NCI-H1694 treated with DMSO at 0.1 percent for 48 hours (cell line): ENCODE results near the gene CLPX.
"Not testable (repeated sequence)": the region's sequence is repeated elsewhere in the genome, so short reads cannot be mapped to it uniquely, and the experiment has no call there.

ENCODE experiments used
- DNase-seq: peaks from one replicate; lab custom pipeline; 2025; lab: John Stamatoyannopoulos, UW

CLPX gene

DNA sequence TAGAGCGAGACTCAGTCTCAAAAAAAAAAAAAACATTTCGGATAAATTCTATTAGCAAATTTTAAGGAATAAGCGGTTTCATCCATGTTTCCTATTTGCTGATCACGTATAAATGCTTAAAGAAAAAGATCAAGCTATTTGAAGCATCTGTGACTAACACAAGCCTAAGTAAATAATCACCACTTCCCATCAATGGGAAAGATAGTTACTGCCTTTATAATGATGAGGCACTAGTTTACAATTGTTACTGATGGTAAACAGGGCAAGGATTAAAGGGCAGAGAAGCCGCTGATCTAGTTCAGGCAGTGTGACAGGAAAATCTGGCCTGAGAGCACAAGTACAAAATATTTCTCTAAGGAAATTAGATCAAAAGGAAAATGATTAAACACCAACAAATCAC, 13.7 kb downstream of the CLPX start:
- DNase-seq: no peak

DNA sequence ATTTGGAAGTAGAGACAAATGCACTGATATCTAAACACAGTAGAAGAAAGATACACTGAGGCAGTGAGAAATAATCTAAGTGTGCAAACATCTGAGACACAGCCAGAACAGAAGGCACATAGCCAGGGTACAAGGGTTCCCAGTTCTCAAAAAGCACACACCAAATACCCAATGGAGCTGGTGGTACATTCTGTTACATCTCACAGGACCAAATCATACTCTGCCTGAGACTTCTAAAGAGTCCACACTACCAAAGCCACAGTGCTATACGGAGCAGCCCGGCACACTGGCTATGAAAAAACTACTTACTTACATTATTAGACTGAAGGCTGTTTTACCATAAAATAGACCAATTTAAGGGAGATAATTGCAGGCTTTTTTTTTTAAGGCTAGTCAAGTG, 19.3 kb downstream of the CLPX start:
- DNase-seq: no peak

DNA sequence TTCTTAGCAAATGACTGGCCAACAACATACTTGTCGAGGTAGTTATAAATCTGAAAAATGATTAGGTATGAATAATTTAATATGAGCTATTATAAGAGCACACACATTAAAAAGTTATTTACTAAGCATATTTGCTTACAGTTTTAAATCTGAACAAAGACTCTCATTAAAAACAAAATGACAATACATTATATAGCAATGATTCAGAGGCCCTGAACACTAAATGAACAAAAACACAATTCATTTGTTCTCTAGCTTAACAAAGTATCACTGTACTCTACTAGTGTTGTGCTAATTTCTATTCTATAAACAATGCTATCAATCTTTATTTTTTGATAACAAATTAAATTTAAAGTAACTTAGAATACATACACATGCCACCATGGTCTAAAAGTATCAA, 21.0 kb downstream of the CLPX start:
- DNase-seq: no peak

DNA sequence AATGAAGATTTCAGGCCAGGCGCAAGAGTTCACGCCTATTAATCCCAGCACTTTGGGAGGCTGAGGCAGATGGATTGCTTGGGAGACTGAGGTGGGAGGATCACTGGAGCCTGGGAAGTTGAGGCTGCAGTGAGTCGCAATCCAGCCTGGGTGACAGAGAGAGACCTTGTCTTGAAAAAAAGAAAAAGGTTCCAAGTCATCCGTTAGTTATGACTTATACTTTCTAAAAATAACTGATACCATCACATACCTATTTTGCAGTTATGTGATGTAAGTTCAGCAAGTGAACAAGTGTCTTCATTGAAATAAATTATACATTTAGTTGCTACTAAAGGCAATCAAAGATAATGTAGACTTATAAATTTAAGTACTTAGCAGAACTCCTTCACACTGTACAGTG, 22.1 kb downstream of the CLPX start:
- no peak for DNase-seq

DNA sequence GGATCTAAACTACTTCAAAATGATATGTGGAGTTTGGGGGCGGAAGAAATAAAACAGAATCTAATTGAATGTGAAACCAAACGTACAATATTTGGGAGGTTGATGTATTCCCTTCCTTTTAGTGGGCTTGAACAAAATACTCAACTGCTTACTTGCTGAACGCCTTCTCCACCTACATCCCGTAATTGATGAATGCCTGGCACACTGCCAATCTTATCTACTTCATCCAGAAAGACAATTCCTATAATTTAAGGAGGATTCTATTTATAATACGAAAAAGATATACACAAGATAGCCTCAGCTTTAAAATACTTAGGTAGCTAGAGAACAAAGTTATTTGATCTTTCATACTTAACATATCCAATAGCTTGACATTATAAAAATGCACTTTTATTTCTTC, 28.4 kb downstream of the CLPX start:
- no peak for DNase-seq

DNA sequence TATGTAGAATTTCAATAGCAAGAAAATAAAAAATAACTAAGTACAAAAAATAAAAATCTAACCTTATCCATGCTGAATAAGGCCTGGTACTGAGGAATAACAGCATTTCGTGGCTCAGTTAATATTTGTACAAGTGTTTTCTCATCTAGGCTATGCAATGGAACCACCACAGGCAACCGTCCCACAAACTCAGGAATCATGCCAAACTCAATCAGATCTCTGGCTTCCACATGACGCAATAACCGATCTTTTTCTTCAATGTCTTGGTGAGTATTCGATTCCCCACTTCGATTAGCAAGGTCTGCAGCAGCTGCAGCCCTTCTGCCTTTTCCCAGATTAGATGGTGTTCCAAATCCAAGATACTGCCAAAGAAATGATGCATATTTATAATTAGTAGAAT, 30.4 kb downstream of the CLPX start:
- no peak for DNase-seq

DNA sequence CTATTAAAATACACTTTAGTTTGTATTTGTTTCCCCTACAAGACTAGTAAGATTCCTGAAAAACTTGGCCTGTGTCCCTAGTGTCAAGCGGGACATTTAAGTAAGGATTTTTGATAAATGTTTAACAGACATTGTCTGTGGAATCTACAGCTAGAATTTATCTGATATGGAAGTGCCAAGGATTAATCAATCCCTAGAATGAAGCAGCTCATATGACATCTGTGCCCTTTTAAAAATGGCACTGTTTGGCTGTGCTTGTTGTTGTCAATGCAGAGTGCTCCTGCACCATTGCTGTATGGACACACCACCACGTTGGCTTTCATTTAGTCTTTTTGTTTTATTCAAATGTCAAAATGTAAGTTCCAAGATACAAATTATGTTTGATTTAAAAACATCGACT, 37.2 kb downstream of the CLPX start:
- no peak for DNase-seq

DNA sequence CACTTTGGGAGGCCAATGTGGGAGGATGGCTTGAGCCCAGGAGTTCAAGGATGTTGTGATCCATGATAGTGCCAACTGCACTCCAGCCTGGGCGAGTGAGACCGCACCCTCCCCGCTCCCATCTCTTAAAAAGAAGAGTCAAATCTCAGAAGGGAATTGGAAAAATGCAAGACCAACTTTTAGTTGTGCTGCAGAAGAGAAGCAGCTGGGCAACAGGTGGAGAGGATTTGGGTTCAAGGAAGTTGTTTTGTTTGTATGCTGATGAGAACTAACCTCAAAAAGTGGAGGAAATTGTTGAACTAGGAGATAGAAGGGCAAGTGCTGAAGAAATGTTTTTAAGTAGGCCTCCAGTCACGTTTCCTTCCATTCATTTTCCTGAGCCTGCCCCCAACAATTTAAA, 38.7 kb downstream of the CLPX start:
- DNase-seq: no peak

DNA sequence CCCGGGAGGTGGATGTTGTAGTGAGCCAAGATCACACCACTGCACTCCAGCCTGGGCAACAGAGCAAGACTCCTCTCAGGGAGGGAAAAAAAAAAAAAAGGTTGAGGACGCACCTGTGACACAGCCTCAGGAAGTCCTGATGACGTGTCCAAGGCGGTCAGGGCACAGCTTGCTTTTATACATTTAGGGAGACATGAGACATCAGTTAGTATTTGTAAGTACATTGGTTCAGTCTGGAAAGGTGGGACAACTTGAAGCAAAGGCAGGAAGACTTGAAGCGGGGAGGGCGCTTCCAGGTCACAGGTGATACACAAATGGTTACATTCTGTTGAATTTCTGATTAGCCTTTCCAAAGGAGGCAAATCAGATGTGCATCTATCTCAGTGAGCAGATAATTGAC, 46.5 kb downstream of the CLPX start:
- DNase-seq: not testable (repeated sequence)

DNA sequence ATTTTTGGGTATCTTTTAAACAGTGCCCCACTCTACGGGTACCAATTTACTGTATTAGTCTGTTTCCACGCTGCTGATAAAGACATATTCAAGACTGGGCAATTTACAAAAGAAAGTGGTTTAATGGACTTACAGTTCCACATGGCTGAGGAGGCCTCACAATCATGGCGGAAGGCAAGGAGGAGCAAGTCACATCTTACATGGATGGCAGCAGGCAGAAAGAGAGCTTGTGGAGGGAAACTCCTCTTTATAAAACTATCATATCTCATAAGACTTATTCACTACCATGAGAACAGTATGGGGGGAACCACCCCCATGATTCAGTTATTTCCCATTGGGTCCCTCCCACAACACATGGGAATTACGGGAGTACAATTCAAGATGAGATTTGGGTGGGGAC, 47.2 kb downstream of the CLPX start:
- DNase-seq: not testable (repeated sequence)

DNA sequence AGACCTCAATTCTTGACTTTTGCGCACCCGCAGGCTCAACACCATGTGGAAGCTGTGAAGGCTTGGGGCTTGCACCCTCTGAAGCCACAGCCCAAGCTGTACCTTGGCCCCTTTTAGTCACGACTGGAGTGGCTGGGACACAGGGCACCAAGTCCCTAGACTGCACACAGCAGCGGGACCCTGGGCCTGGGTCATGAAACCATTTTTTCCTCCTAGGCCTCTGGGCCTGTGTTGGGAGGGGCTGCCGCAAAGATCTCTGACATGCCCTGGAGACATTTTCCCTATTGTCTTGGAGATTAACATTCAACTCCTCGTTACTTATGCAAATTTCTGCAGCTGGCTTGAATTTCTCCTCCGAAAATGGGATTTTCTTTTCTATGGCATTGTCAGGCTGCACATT, 48.1 kb downstream of the CLPX start:
- DNase-seq: not testable (repeated sequence)

DNA sequence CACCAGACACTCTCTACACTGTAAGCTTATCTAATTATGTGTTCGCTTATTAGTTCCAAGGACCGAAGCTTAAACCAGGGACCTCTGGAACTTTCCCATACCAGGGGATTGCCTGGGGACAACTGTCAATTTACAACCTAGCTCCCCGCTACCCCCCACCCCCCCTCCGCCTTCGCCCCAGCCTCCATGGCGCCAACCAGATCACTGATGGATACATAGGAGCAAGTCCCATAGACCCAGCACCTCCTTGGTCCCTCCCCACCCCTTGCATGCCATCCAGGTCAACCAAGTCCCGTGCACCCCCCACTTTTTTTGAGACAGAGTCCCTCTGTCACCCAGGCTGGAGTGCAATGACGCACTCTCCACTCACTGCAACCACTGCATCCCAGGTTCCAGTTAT, 50.6 kb downstream of the CLPX start:
- DNase-seq: no peak

DNA sequence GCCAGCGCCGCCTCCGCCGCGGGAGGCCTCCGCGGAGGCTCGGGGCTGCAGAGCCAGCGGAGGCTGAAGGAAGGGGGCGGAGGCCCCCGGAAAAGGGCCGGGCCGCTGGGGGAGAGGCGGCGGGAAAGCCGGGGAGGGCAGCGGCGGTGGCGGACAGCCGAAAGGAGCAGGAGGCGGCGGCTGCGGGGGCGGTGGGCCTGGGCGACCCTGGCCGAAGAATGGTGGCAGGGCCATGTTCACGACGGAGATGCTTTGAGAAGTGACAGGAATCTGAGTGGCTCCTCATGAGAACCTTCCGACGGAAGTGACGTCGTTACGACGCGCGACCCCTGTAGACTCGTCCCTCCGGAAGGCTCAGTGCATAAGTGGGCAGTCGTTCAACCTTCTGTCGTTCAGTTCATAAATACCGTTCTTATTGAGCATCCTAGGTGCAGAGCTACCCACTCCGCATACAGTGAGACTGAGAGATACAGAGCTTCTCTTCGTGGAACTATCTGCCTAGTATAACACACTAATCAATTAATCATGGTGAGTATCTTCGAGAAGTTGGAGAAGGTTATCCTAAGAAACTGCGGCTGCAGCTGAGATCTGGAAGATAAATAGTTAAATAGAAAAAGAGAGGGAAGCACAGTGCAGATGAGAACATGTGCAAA, 51.5 kb downstream of the CLPX start, which contains the start of gene PDCD7:
PDCD7 (minus strand) TSS at position 261 of the 653 bp plus-strand sequence; CDS start at position 234, 27 bp downstream.
- peak; percentile 90 for DNase-seq

DNA sequence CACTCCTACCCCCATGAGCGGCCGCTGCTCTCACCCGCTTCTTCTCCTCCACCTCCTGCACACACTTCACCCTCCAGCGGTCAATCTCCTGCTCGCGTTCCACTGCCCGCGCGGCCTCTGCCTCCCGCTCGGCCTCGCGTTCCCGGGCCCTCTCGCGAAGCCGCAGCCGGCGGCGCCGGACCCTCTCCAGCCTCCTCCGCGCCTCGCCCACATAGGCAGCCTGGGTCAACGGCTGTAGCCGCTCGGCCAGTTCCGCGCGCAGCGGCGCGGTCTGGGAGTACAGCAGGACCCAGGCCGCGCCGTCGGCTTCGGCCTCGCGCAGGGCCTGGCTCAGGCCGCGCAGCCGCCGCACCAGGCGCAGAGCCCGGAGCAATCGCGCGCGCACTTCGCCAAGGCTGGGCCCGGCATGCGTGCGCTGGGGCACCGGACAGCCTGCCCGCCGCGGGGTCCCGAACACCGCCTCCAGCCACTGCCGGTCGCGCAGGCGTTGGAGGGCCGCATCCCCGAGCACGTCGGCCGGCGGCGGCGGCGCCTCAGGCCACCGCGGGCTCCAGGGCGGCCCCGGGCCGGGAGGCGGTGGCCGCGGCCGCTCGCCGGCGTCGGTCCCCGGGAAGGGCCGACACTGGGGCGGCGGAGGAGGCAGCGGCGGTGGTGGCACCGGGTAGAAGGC, 52.1 kb downstream of the CLPX start:
- DNase-seq: no peak

DNA sequence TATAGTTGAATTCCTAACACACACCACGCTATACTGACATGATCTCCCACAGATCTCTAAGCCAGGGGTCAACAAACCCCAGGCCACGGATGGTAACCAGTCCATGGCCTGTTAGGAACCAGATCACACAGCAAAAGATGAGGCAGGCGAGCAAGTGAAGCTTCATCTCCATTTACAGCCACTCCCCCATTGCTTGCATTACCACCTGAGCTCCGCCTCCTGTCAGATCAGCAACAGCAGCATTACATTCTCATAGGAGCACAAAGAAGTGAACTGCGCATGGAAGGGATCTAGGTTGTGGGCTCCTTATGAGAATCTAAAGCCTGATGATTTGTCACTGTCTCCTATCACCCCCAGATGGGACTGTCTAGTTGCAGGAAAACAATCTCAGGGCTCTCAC, 54.2 kb downstream of the CLPX start:
- DNase-seq: no peak

DNA sequence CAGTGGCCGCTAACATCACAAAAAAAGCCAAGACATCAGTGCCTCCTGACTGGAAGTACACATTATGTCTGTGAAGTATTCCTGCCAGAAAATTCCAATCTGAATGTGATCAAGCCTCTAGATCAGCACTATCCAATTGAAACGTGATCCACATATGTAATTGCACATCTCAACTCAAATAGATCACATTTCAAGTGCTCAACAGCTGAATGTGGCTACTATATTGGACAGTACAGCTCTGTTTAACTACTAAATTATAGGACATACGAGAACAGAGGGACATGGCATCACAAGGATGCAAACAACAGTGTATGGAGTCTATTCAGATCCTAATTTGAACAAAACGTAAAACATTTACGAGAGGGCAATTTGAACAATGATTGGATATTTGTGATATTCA, 69.6 kb downstream of the CLPX start:
- DNase-seq: no peak

DNA sequence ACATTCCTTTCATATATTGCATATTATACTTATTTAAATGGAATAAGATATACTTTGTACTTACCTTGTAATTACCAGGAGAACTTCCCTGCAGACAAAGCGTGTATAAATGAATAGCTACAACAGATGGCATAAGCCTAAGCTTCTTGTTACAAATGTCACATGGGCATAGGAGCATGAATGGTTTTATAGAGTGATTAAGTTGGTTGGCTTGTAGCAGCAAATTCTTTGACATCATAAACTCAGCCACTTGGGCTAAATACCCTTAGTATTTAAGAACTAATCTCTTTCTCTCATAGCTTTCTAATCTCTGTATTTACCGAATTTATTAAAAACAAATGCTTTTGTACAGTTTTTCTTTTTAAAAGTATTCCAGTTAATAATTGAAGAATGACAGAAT, 70.1 kb downstream of the CLPX start, which contains the start of gene UBAP1L:
UBAP1L (minus strand) TSS at position 115 of the 400 bp plus-strand sequence. CDS start 8,985 bp downstream, outside the sequence.
- DNase-seq: peak; percentile 71

DNA sequence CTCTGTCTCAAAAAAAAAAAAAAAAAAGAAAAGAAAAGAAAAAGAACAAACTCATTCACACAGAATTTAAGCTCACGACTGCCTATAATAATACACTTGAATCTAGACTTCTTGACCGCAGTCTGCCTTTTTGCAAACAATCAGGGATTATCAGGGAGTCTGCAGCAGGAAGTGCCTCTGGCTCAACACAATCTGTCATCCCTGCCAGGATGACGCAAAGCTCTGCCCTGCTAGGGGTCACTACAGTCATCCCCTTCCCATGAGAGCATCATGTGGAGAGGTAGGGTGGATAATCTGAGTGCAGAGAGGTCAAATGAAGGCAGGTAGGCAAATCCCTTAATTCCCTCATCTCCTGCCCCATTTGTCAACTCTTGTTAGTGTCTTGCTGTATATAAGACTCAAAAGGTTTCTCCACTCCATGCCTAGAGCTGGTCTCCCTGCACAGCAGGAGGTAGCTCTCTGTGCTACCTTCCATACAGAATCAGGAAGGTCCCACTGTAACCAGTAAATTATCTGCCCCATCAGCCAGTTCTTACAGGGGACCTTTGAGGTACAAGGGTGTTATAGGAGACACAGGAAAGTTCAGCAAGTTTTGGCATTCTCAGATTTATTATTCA, 74.4 kb downstream of the CLPX start:
- no peak for DNase-seq

DNA sequence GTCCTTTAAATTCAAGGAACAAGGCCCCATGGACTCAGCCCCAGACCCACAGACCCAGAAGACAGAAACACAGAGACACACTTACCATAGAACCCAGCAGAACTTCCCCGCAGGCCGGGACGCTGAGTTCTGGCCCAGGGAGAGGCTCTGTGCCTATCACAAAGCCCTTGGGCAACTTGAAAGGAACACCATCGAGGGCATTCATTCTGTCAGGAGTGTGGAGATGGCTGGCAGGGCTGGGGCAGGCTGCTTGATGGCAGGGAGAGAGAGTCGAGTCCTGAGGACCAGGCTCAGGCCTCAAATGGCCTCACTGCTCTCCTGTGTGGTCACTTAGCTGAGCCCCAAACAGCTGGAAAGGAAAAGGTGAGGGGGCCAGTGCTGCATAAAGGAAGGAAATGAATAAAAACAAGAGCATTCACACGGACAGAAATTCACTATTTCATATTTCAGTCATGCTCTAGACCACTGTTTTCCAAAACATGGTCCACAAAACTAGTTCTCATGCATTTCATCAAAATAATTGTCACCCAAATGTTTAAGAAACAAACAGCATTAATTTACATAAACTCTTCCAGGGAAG, 79.0 kb downstream of the CLPX start:
- DNase-seq: no peak

DNA sequence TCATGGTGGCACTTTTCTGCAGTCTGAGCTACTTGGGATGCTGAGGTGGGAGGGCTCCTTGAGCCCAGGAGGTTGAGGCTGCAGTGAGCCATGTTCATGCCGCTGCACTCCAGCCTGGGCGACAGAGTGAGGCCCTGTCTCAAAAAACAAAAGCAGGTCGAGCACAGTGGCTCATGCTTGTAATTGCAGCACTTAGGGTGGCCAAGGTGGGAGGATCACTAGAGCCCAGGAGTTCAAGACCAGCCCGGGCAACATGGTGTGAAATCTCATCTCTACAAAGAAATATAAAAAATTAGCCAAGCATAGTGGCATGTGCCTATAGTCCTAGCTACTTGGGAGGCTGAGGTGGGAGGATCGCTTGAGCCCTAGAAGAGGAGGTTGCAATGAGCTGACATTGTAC, 80.1 kb downstream of the CLPX start:
- DNase-seq: no peak

DNA sequence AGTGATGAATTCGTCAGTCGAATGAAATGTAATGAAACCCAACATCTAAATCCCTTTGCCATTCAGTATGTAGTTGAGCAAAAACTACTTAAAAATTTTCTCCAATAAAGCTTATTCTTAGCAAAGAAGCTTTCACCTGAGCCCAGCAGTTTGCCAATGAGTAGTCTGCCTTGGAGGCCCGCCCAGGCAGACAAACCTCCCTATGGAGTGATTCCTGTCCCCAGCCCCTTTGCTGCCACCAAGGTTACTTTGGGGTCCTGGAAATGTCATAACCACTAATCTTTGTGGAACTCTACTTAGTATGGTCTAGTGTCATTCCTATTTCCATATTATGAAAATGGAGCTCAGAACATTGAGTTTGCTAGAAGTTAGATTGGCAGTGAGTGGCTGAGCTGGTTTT, 82.2 kb downstream of the CLPX start:
- no peak for DNase-seq

DNA sequence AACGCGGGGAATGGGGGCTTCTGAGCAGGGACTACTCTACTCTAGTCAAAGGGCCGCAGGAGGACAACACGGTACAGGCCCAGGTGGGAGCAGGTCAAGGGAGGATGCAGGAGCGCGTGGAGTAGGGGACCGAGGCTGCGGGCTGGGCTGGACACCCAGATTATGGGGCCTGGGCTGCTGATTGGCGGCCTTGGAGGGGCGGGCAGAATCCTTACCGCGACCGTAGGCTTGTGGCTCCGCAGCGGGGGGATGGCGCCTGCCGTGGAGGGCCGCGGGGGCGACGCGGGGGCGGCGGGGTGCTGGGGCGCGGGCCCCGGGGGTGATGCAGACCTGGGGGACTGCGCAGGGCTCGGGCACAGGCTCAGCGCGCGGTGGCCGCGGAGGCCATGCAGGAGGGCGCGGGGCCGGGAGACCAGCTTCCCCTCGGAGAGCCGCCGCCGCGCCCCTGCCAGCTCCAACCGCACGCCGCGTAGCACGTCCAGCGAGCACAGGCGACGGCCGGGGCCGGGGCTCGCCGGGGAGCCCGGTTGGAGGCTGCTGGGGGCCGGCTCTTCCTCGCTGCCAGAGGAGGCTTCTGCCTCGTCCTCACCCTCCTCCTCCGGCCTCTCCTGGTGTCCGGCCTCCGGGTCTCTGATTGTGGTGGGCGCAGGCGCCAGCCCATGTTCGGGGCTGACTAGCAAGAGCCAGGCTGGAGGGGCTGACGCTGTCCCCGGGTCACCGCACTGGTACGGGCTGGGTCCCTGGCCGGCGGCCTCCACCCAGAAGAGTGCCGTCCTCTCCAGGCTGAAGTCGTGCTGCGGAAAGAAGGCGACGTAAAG, 83.0 kb downstream of the CLPX start:
- DNase-seq: no peak
